Right lobe of liver (tissue), 4 donors: ENCODE results near the gene C14orf132.

Source experiments
- CTCF ChIP-seq, 4 donors: fragments of 200-600 bp in 3 of 4; fragments of 450-650 bp in 1 of 4; IDR thresholded peaks; one replicate each; pipeline versions ENCODE4 v1.5.1 to v1.8.0; 2016 to 2022; ENCODE audit warnings: antibody characterized with exemption in 4 of 4, mild to moderate bottlenecking in 2 of 4
- POLR2A ChIP-seq: fragments of 450-650 bp; IDR thresholded peaks from one replicate; pipeline ENCODE4 v1.6.1; 2017; ENCODE audit warnings: antibody characterized with exemption, mild to moderate bottlenecking
- donor health status: DM: no; HTN: no; CAD: no.
- donor health status: DM: no; HTN: no; CAD: no.
- donor health status: DM: no; HTN: yes; CAD: no.

- TF ChIP-seq CTCF (IDR thresholded peaks at IDR 0.05): no peak
- no peak for TF ChIP-seq POLR2A
Measured at GRCh38 chr14:96120941-96121340, 81.8 kb downstream of the C14orf132 start.
